Activated CD4-positive, alpha-beta T cell treated with anti-CD3 and anti-CD28 coated beads, Interleukin-2, amount 50 U/mL, for 48 hours (primary cell): ENCODE results near the gene HS2ST1.
"Not testable (repeated sequence)": the region's sequence is repeated elsewhere in the genome, so short reads cannot be mapped to it uniquely, and the experiment has no call there.

Experiments
- DNase-seq, 2 experiments: peaks; one replicate each; pipeline ENCODE4 v3.0.0-alpha.2; 2020

Gene HS2ST1

DNA sequence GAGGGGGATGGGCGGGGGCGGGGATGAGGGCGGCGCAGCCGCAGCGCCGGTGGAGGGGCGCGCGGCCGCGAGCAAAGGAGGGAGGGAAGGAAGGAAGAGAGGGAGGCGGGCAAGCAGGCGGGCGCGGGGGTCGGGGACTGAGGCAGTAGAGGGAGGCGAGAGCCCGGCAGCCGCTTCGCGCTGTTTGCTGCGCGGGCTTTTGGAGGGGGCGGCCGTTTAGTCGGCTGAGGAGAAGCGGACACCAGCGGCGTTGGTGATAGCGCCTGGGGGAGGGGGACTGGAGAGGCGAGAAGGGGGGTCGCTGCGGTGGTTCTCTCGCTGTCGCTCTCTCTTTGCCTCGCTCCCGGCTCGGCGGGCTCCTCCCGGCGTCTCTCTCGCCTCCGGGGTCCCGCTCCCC, at the start of gene HS2ST1:
HS2ST1 (plus strand) TSS at position 35 of the 397 bp plus-strand sequence.
- no peak for DNase-seq

DNA sequence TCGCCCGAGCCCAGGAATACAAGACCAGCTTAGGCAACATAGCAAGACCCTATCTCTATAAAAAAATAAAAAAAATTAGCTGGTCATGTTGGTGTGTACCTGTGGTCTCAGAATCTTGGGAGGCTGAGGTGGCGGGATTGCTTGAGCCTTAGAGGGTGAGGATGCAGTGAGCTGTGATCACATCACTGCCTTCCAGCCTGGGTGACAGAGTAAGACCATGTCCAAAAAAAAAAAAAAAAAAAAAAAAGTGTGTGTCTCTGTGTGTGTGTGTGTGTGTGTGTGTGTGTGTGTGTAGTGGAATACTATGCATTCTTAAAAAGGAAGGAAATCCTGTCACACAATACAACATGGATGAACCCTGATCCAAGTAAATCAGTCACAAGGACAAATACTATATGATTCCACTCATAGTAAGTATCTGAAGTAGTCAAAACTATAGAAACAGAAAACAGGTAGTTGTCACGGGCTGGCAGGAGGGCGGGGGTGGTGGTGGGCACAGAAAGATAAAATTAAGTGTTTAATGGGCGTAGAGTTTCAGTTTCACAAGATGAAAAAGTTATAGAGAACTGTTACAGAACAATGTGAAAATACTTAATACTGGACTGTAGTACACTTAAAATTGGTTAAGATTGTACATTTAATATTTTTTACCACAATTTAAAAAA, 48.3 kb upstream of the HS2ST1 start:
- no peak for DNase-seq

DNA sequence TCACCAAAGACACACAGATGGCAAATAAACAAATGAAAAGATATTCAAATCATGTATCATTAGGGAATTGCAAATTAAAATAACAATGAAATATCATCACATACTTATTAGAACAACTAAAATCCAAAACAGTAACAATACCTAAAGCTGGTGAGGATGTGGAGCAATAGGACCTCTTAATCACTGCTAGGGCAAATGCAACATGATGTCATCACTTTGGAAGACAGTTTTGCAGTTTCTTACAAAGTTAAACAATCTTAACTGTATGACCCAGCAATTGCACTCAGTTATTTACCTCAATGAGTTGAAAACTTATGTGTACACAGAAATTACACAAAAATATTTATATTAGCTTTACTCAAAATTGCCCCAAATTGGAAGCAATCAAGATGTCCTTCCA, 47.8 kb upstream of the HS2ST1 start:
- DNase-seq, result no peak

DNA sequence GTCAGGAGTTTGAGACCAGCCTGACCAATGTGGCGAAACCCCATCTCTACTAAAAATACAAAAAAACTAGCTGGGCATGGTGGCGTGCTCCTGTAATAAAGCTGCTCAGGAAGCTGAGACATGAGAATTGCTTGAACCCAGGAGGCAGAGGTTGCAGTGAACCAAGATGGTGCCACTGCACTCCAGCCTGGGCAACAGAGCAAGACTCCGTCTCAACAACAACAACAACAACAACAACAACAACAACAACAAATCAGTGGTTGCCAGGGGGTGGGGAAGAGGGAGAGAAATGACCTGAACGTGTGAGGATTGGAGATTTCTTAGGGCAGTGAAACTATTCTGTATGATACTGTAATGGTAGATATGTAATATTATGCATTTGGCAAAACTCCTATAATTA, 47.2 kb upstream of the HS2ST1 start:
- DNase-seq, result not testable (repeated sequence)

DNA sequence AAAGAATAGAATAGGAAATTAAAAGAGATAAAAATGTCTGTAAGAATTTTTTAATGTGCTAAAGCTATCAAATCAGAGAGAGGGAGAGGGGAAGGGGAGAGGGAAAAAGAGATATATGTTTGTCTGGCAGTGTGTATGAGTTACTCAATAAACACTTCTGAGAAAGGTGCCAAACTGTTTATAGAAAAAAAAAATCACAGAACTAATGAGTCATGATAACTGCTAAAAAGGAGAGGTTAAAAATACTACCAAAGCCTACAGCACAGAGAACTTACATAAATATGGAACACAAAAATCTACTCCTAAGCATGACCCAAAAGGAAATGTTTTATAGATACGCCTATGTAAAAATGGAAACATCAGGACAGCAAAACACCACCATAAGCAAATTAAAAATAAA, 46.0 kb upstream of the HS2ST1 start:
- DNase-seq, result no peak

DNA sequence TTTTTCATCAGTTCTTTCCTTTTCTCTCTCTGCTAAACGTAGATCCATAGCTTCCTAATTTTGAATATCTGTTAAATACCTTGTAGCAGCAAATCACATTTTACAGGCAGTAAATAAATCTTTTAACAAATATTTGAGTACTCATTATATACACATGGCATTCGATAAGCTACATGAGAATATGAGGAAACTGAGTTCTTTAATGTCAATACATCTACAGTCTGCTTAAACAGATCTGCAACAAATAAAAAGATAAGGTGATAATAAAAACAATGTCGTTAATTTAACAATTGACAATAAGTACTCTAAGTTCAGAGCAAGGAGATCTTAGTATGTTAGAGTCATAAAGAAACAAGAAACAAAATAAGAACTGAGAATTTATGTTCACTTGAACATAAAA, 43.4 kb upstream of the HS2ST1 start:
- no peak for DNase-seq

DNA sequence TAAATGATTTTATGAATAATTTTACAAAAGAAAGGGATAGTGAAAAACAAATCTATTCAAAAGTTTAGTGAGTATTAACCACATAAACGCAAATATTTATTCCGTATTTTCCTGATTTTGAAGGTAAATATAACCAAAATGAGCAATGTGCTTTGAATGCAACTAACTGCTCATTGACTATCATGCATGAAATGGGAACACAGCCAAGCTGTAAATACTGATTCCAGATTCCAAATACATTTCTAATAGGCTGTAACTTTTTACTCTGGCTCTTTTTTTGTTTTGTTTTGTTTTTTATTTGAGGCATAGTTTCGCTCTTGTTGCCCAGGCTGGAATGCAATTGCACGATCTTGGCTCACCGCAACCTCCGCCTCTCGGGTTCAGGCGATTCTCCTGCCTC, 42.3 kb upstream of the HS2ST1 start:
- DNase-seq, result no peak

DNA sequence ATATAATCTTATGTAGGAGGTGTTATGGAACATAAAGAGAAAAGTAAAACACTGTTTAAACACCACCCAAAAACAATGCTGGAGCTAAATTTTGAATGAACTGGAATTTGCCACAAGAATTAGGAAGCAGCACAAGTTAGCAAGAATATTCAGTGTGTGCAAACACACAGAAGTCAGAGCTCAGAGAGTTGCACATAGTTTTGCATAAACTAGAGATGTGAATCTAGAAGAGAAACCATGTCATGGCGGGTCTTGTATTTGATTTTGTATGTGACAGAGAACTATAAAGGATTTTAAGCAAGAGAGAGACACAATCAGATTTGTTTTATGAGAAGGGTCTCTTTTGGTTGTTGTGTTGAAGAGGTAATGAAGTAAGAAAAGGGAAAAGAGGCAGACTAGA, 38.7 kb upstream of the HS2ST1 start:
- no peak for DNase-seq

DNA sequence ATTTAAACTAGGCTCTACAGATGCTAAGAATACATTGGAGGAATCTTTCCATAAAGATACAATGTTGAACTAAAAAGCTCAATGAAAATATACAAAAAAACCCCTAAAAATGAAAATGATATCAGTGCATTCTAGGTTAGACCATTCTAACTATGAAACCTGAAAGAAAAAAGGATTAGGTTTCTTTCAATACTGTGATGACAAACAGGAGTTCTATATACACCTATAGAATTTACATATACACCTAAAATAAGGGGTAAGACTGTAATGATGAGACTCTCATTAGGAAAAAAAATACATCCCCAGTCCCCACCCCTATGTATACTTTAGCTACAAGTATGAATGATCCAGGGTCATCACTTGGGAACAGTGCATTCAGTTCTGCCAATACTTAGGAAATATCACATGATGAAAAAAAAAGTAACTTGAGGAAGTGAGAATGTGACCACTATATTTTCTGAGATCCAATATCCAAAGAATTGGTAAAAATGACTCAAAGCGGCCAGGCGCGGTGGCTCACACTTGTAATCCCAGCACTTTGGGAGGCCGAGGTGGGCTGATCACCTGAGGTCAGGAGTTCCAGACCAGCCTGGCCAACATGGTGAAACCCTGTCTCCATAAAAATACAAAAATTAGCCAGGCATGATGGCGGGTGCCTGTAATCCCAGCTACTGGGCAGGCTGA, 26.8 kb upstream of the HS2ST1 start:
- DNase-seq, result no peak

DNA sequence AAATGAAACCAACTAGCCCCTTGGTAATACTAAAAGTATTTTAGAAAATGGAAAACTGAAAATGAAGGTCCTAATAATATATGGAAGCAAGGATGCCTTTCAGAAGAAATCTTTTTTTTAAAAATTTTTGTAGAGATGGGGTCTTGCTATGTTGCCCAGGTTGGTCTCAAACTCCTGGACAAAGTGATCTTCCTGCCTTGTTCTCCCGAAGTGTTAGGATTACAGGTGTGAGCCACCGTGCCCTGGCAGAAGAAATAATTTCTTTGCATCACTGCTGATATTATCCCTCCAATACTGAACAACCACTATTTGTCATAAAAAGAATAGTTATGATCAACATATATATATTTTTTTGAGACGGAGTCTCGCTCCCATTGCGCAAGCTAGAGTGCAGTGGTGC, 26.1 kb upstream of the HS2ST1 start:
- no peak for DNase-seq

DNA sequence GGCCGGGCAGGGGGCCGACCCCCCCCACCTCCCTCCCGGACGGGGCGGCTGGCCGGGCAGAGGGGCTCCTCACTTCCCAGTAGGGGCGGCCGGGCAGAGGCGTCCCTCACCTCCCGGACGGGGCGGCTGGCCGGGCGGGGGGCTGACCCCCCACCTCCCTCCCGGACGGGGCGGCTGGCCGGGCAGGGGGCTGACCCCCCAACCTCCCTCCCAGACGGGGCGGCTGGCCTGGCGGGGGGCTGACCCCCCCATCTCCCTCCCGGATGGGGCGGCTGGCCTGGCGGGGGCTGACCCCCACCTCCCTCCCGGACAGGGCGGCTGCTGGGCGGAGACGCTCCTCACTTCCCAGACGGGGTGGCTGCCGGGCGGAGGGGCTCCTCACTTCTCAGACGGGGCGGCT, 15.0 kb upstream of the HS2ST1 start:
- not testable (repeated sequence) for DNase-seq

DNA sequence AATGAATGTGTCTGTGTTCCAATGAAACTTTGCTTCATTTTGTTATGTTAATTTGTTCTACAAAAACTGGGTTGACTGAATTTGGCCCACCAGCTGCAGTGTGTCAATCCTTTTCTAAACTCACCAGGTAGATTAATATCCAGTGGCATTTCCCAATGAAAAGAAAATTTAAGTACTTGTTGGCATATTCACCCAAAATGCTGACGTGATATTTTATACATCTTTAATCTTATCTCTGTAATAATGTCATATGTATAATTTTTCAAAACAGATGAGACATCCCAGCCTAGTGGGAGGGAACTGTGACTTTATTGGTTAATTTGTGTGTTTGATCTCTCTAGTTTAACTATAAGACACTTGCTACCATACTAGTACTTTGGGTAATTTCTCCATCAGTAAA, 8.6 kb upstream of the HS2ST1 start:
- DNase-seq, result no peak

DNA sequence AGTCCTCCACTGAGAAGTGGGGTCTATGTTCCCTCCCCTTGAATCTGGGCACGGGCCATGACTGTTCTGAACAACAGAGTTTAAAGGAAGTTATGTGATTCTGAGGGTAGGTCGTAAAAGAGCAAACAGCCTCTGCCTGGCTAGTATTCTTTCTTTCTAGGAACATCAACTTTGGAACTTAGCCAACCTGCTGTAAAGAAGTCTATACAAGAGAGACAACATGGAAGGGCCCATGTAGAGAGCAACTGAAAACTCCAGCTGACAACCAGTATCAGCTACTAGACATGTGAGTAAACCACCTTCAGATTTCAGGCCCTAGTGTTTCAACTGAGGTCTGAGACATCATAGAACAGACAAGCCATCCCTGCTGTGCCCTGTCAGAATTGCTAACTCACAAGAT, 8.0 kb upstream of the HS2ST1 start:
- no peak for DNase-seq

DNA sequence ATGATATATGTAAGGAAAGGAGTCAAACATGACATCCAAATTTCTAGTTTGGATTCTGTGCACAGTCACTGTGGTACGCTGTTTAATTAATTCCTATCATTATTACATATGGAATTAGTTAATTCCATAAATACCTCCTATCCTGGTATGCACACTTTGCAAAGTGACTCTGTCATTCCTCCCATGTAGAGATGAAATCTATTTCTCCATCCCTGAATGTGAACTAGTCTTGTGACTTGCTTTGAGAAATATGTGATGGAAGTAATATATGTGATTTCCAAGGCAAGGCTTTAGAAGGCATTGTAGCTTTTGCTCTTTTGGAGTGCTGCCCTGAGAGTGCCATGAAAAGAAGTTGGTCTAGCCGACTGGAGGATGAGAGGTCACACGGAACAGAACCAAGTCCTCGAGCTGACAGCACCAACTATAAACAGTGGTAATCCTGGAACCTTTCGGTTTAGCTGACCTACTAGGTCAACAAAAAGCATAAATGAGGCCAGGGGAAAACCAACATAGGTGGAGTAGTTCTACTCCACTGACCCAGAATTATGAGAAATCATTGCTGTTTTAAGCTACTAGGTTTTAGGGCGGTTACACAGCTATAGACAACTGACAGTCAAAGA, 2.0 kb upstream of the HS2ST1 start:
- no peak for DNase-seq

DNA sequence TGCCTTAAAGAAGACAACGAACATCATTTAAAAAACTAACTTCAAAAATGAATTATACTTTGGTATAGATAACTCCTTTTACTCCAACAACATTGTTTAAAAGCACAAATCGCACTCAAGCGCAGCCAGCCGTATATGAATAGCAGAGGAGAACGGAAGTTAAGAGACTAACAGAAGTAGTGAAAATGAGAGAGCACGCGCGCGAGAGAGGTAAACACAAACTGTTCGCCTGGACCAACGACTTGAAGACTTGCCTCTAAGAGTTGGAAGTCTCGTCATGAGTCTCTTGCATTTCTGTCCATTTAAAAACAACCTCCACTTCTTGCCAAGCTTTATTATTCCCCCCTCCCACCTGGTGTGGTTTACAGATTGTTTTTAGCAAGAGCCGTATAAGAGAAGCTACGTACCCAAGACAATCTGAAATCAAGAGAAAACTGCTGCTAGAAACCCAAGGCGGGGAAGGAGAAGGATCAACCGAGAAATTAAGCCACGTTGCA, 988 bp upstream of the HS2ST1 start:
- peak; percentile 27 to 44 for DNase-seq

DNA sequence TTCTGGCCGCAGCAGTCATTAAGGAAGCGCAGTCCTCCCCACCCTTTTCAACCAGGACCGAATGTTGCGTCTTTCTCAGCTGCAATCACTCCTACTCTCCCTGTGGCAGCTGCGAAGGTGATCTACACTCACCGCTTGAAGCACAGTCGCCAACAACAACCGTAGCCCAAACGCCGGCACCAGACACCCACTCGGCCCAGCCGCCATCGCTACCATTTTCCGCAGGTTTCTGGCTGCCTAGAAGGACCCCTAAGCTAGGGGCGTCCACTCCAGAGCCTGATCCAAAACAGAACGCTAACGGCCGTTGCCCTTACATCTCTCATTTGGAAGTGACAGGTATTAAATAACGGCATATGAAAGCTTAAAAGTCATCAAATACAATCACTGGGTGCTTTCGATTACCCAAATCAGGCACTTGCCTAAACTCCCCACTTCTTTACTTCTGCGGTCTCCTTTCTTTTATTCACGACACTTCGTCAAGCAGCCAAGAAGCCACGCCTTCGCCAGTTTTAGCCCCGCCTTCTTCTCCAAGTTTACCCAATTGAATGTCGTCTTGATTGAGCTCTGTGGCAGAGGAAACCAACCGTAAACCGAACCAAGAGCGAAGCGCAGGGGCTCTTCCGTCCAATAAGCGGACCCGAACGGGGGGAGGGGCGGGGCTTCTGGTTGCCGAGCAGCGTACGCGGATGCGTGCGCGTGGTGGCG, 387 bp upstream of the HS2ST1 start, which contains the start of gene SELENOF:
SELENOF (minus strand) TSS at position 231 of the 705 bp plus-strand sequence; CDS start at position 216, 15 bp downstream.
- DNase-seq, result peak; percentile 99 to 100

DNA sequence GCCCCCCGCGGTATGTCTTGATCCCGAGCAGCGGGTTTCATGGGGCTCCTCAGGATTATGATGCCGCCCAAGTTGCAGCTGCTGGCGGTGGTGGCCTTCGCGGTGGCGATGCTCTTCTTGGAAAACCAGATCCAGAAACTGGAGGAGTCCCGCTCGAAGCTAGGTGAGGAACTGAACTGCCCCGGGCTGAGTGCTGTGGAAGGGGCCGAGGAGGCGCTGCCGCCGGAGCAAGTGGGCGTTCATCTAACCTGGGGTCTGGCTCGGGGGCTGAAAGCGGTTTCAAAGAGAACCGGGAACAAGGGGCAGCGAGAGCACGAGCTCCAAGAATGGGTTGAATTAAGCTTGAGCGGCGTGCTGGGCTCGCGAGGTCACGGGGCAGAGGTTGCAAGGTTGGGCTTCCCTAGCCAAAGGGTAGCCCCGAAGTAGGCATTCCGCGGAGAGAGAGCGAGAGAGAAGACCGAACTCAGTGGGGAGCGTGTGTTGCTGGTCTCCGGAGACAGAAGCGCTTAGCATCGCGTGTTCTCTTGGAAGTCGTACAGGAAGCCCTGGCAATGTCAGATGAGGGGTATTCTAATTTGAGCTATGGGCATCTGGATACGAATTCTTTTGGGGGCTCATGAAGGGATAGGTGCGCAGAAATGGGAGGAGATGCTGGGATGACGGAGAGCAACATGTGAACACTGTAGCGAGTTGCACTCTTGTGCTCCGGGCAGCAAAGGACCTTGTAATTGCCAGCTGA, 732 bp downstream of the HS2ST1 start:
- DNase-seq, result peak; percentile 48 to 55

DNA sequence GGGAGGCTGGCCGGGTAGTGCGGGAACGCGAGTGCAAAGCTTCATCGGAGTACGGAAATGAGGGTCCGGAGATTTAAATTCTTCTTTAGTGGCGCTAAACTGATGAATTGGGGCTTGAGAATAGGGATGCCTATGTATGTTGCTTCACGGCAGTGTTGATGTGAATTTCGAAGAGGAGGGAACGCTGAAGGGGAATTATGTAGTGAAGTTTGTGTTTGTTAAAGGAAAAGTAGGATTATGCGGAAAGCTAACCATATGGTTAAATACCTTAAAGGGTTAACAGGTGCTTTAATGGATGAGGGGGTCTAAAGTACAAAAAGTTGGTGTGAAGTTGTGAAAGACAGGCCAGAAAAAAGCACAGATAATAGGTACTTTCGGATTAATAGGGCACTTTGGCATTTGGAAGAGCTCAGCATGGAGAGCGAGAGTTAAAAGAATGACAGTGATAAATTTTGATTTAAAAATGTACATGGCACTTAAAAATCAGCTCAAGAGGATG, 1.4 kb downstream of the HS2ST1 start:
- no peak for DNase-seq

DNA sequence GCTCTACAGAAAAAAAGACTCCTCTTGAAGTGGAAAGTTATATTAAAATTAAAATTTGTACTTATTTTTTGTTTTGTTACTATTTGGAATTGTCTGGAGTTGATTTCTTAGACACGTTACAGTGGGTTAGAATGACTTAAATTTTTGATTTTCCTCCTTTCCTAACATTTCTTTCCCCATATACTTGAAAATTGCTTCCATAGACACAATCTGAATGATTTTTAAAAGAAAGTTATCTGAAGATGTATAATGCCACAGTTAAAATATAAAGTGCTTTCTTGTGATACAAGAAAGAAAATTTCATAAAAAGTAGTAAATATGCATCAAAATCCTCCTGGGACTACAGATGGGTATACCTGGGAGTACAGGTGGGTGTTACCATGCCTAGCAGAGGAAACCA, 2.3 kb downstream of the HS2ST1 start:
- DNase-seq, result no peak

DNA sequence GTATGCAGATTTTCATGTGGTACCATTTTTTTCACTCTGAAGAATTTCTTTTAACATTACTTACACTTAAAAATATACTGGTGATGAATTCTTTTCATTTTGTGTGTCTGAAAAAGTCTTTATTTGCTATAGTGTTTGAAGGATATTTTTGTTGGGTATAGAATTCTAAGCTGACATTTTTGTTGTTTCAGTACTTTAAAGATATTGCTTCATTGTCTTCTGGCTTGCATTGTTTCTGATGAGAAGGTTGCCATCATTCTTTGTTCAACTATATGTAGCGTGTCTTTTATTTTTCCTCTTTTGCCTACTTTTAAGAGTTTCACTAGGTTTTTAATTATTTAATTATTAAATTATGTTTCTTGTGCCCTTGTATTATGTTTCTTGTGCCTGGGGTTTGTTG, 8.0 kb downstream of the HS2ST1 start:
- DNase-seq, result no peak

DNA sequence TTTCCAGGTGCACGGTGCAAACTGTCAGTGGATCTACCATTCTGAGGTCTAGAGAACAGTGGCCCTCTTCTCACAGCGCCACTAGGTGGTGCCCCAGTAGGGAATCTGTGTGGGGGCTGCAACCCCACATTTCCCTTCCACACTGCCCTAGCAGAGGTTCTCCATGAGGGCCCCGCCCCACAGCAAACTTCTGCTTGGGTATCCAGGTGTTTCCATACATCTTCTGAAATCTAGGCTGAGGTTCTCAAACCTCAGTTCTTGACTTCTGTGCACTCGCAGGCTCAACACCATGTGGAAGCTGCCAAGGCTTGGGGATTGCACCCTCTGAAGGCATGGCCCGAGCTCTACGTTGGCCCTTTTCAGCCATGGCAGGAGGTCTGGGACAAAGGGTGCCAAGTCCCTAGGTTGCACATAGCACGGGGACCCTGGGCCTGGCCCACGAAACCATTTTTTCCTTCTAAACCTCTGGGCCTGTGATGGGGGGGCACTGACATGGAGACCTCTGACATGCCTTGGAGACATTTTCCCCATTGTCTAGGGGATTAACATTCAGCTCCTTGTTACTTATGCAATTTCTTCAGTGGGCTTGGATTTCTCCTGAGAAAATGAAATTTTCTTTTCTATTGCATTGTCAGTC, 10.0 kb downstream of the HS2ST1 start:
- DNase-seq, result no peak

DNA sequence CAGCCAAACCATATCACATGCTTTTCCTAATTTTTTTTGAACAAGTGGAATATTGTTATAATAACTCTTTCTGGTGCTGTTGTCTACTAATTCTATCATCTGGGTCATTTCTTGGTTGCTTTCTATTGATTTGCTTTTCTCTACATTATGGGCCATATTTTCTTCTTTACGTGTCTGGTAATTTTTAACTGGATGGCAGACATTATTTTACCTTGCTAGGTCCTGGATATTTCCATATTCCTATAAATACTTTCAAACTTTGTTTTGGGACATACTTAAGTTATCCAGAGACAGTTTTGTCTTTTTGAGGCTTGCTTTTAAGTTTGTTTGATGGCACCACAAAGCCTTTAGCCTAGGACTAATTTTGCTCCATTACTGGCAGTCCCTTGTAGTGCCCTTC, 11.3 kb downstream of the HS2ST1 start:
- no peak for DNase-seq
